COLO829 (cell line): ENCODE measurements around the gene PEX14.

Experiments
- DNase-seq: peaks from one replicate; pipeline ENCODE4 v3.0.0; 2012; ENCODE audit warnings: low spot score

The PEX14 gene

GRCh38 chr1:10546896-10547295 lies 72.1 kb downstream of the PEX14 start:
- no peak for DNase-seq

GRCh38 chr1:10549904-10550664 lies 75.3 kb downstream of the PEX14 start:
- no peak for DNase-seq

- DNase-seq = no peak
These were observed 78.4 kb downstream of the PEX14 start for GRCh38 chr1:10553118-10553517.

GRCh38 chr1:10555635-10556429 lies 81.1 kb downstream of the PEX14 start:
- no peak for DNase-seq

GRCh38 chr1:10556430-10557005 lies 81.8 kb downstream of the PEX14 start:
- no peak for DNase-seq

GRCh38 chr1:10557714-10558113 lies 83.0 kb downstream of the PEX14 start:
- no peak for DNase-seq

GRCh38 chr1:10559386-10559785 lies 84.6 kb downstream of the PEX14 start:
- no peak for DNase-seq

- no peak for DNase-seq
These were observed 86.7 kb downstream of the PEX14 start for GRCh38 chr1:10561497-10561896.

- no peak for DNase-seq
These were observed 87.2 kb downstream of the PEX14 start for GRCh38 chr1:10561955-10562354.

- DNase-seq = no peak
These were observed 89.3 kb downstream of the PEX14 start for GRCh38 chr1:10564063-10564462.

- no peak for DNase-seq
These were observed 94.8 kb downstream of the PEX14 start for GRCh38 chr1:10569531-10569930.

GRCh38 chr1:10575616-10576015 lies 100.9 kb downstream of the PEX14 start:
- peak; percentile 40 for DNase-seq

GRCh38 chr1:10578070-10578469 lies 103.3 kb downstream of the PEX14 start:
- no peak for DNase-seq

GRCh38 chr1:10583641-10584040 lies 108.9 kb downstream of the PEX14 start:
- DNase-seq = no peak

- DNase-seq = no peak
These were observed 110.5 kb downstream of the PEX14 start for GRCh38 chr1:10585242-10585641.

GRCh38 chr1:10586125-10586524 lies 111.4 kb downstream of the PEX14 start:
- no peak for DNase-seq

- no peak for DNase-seq
These were observed 113.9 kb downstream of the PEX14 start for GRCh38 chr1:10588640-10589039.

GRCh38 chr1:10589074-10589473 lies 114.3 kb downstream of the PEX14 start:
- no peak for DNase-seq

GRCh38 chr1:10591010-10591409 lies 116.3 kb downstream of the PEX14 start:
- no peak for DNase-seq

- no peak for DNase-seq
These were observed 117.6 kb downstream of the PEX14 start for GRCh38 chr1:10592373-10592772.

- no peak for DNase-seq
These were observed 119.0 kb downstream of the PEX14 start for GRCh38 chr1:10593750-10594149.

- DNase-seq = no peak
These were observed 120.0 kb downstream of the PEX14 start for GRCh38 chr1:10594595-10595223.

GRCh38 chr1:10596780-10597179 lies 122.0 kb downstream of the PEX14 start:
- DNase-seq = no peak
